Ectodermal cell (in vitro differentiated cells): ENCODE results near the gene IL32.
A peak's percentile ranks its signal among the peaks of the same experiment; 100 is the strongest.

Experiments
- H3K27ac ChIP-seq: 2 replicates; pipeline ENCODE4 v1.7.0; 2013; ENCODE audit warnings: mild to moderate bottlenecking, low read depth, low read length; ENCODE audit not compliant: insufficient read depth, poor library complexity, severe bottlenecking
- H3K27me3 ChIP-seq: 2 replicates; pipeline ENCODE4 v1.7.0; 2013; ENCODE audit warnings: mild to moderate bottlenecking, low read length; ENCODE audit not compliant: insufficient read depth, control insufficient read depth, poor library complexity, severe bottlenecking
- H3K36me3 ChIP-seq: one replicate; pipeline ENCODE4 v1.7.0; 2013; ENCODE audit warnings: low read length; ENCODE audit not compliant: control insufficient read depth, insufficient read depth
- H3K4me1 ChIP-seq: one replicate; pipeline ENCODE4 v1.7.0; 2013; ENCODE audit warnings: low read length; ENCODE audit not compliant: control insufficient read depth, insufficient read depth
- H3K4me3 ChIP-seq: 2 replicates; pipeline ENCODE4 v1.7.0; 2013; ENCODE audit warnings: low read depth, low read length, control low read depth; ENCODE audit not compliant: insufficient read depth
- H3K9me3 ChIP-seq: 2 replicates; pipeline ENCODE4 v1.7.0; 2013; ENCODE audit warnings: mild to moderate bottlenecking, low read length, moderate library complexity; ENCODE audit not compliant: control insufficient read depth
- WGBS, 2 experiments: methylation state at CpG; one replicate each; pipeline ENCODE4 v1.1.7; 2013; ENCODE audit warnings: missing lambda C conversion rate in 2 of 2; 5-methylcytosine and 5-hydroxymethylcytosine counted together

IL32 gene

GRCh38 chr16:3091551-3091950 lies 26.1 kb downstream of the IL32 start:
- 92 to 93% methylated on average over 8 of the region's 8 CpGs for WGBS, 2 experiments

GRCh38 chr16:3092501-3092941 lies 27.1 kb downstream of the IL32 start:
- Histone ChIP-seq H3K27me3 (no peaks in the 10 kb centered on the region), H3K4me3 (no peak overlapping the region), H3K4me1 (peaks cover 13% of the 10 kb centered on the region), H3K9me3 (no peaks in the 10 kb centered on the region), H3K36me3 (no peaks in the 10 kb centered on the region), H3K27ac (no peak overlapping the region)
- WGBS, 2 experiments = 89 to 92% methylated on average over 20 of the region's 20 CpGs

More at GRCh38 chr16:3091551-3091950, 26.1 kb downstream of the IL32 start:
- no peaks in the 10 kb centered on the region for H3K36me3 ChIP-seq
- no peak overlapping the region for H3K27ac ChIP-seq
- H3K27me3 ChIP-seq = no peaks in the 10 kb centered on the region
- H3K9me3 ChIP-seq = no peaks in the 10 kb centered on the region
- H3K4me3 ChIP-seq = no peak overlapping the region
- peaks cover 10% of the 10 kb centered on the region for H3K4me1 ChIP-seq

DNA sequence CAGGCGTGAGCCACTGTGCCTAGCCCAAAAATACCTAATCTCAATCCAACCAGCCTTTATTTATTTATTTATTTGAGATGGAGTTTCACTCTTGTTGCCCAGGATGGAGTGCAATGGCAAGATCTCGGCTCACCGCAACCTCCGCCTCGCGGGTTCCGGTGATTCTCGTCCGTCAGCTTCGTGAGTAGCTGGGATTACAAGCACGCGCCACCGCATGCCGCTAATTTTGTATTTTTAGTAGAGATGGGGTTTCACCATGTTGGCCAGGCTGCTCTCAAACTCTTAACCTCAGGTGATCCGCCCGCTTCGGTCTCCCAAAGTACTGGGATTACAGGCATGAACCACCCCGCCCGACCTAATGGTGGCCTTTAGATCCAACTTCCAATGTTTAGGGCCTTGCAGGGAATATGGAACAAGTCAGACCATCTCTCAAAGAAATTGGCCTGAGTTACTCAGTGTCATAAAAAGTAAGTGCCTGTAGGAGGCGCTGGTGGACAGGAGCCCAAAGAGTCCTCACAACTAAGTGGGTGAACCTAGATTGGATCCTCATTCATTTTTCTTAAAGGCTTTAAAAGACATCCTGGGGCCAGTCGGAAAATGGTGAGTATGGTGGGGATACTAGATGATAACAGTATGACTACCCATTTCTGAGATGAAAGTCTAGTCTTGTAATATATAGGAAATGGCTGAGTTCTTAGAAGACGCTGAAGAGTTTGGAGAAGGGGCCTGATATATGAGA lies 29.0 kb downstream of the IL32 start:
- H3K27me3 ChIP-seq = peaks cover 16% of the 10 kb centered on the region
- H3K36me3 ChIP-seq = no peaks in the 10 kb centered on the region
- WGBS, 2 experiments = 90 to 92% methylated on average over 22 of the region's 22 CpGs
- peaks cover 28% of the 10 kb centered on the region for H3K4me1 ChIP-seq
- H3K27ac ChIP-seq = no peak overlapping the region
- no peaks in the 10 kb centered on the region for H3K9me3 ChIP-seq
- no peak overlapping the region for H3K4me3 ChIP-seq

DNA sequence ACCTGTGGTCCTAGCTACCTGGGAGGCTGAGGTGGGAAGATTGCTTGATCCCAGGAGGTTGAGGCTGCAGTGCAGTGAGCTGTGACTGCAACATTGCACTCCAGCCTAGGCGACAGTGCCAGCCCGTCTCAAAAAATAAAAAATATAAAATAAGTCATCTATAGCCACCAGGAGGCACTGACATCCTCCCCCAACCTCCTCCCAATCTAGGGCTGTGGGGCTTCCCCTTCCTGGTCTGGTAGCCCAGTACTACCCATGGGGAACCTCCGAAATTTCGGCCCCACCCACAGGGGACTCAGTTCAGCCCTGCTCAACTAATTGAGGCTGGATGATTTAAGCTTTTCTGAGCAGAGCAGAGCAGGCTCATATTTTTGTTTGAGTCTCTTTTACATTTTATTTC lies 30.4 kb downstream of the IL32 start:
- Histone ChIP-seq H3K4me3 (no peak overlapping the region), H3K9me3 (no peaks in the 10 kb centered on the region), H3K36me3 (no peaks in the 10 kb centered on the region), H3K27ac (no peak overlapping the region), H3K4me1 (peaks cover 34% of the 10 kb centered on the region), H3K27me3 (peaks cover 20% of the 10 kb centered on the region)
- 88 to 89% methylated on average over 4 of the region's 4 CpGs for WGBS, 2 experiments

- WGBS, 2 experiments = 93% methylated on average over 6 of the region's 6 CpGs
- no peaks in the 10 kb centered on the region for H3K9me3 ChIP-seq
- H3K4me1 ChIP-seq = peaks cover 37% of the 10 kb centered on the region
- H3K27me3 ChIP-seq = peaks cover 20% of the 10 kb centered on the region
- no peak overlapping the region for H3K4me3 ChIP-seq
- H3K36me3 ChIP-seq = no peaks in the 10 kb centered on the region
- no peak overlapping the region for H3K27ac ChIP-seq
Measured at GRCh38 chr16:3096362-3096761, 30.9 kb downstream of the IL32 start.

DNA sequence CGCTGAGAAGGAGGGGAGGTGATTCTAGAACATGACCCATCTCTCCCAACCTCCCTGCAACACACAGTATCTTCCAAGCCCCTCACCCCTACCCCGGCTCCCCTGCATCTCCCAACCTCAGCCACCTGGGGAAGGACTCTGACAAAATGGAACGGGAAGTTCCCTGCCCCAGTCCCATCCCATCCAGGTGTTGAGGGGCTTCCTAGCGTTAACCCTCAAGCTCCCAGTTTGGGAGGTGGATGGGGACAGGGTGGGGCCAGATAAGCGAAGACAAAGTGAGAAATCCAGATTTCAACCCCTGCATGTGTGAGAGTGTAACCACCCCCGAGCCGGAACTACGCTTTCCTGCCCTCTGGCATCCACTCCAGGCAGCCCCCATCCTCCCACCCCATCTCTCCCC lies 31.8 kb downstream of the IL32 start:
- H3K4me3 ChIP-seq = no peak overlapping the region
- H3K4me1 ChIP-seq = peaks cover 37% of the 10 kb centered on the region
- no peak overlapping the region for H3K27ac ChIP-seq
- H3K9me3 ChIP-seq = no peaks in the 10 kb centered on the region
- no peaks in the 10 kb centered on the region for H3K36me3 ChIP-seq
- peaks cover 20% of the 10 kb centered on the region for H3K27me3 ChIP-seq
- WGBS, 2 experiments = 30 to 35% methylated on average over 7 to 8 of the region's 8 CpGs

DNA sequence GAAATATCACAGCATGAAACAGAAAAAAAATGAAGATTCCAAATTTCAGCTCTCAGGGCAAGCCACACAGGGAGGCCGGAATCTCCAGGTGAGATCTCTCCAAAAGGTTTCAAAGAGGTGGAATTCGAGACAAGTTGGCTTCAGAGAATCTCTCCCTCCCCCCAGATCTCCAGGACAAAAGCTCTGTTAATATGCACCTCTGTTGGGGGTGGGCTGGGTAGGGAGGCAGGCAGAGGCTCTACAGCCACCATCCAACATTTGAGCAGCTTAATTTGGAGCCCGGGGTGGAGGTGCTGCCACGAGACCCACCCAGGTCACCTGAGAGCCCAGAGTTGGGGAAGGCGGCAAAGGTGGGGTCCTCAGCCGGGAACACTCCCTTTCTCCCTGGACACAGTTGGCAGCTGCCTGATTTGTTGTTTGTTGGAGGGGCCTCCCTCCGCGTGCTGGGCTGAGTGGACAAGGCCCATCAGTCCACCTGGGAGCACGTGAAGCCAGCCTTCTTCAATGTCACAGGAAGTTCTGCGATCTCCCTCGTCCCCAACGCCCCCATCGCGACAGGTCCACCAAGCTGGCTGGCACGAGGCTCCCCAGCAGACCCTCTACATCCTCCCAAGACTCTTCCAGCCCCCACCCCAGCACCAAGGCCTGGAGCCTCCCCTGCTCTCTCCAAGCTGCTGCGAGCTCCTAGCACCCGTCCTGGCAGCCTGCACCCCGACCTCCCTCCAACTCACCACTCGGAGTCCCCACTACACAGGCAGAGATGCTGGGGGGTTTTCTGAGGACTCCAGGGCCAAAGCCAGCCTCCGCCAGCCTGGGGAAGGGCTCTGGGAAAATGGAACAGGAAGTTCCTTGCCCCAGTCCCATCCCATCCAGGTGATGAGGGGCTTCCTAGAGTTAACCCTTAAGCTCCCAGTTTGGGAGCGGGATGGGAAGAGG lies 33.3 kb downstream of the IL32 start, which contains the start of gene ZSCAN10:
Gene ZSCAN10 (minus strand): TSS at position 836 of the 936 bp plus-strand sequence. CDS start 6,357 bp downstream, outside the sequence.
- H3K27ac ChIP-seq = no peak within 1 kb of the TSS
- H3K4me3 ChIP-seq = peak within 1 kb of the TSS; percentile 49
- H3K9me3 ChIP-seq = no peaks in the 10 kb centered on the region
- 2 to 4% methylated on average over 20 to 21 of the region's 21 CpGs for WGBS, 2 experiments
- H3K36me3 ChIP-seq = no peaks in the 10 kb centered on the region
- H3K27me3 ChIP-seq = peaks cover 20% of the 10 kb centered on the region
- H3K4me1 ChIP-seq = peaks cover 37% of the 10 kb centered on the region

DNA sequence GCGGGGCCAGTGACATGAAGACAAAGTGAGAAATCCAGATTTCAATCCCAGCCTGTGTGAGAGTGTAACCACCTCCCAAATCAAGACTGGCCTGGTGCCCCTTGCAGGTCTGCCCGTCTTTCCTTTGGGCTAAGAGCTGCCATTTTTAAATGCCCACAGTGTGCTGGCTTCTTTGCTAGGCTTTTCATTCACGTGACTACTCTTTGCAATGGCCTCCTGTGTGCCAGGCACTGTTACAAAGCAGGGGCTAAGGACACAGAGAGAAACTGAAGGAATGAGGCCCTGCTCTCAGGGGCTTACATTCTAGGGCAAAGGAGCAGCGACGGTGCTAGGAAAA lies 33.9 kb downstream of the IL32 start:
- no peaks in the 10 kb centered on the region for H3K36me3 ChIP-seq
- no peak overlapping the region for H3K27ac ChIP-seq
- H3K27me3 ChIP-seq = peaks cover 20% of the 10 kb centered on the region
- H3K9me3 ChIP-seq = no peaks in the 10 kb centered on the region
- peak overlapping the region; percentile 49 for H3K4me3 ChIP-seq
- H3K4me1 ChIP-seq = peaks cover 37% of the 10 kb centered on the region
- 3 to 6% methylated on average over 5 of the region's 5 CpGs for WGBS, 2 experiments

- Histone ChIP-seq H3K9me3 (no peaks in the 10 kb centered on the region), H3K36me3 (no peaks in the 10 kb centered on the region), H3K27me3 (peaks cover 20% of the 10 kb centered on the region), H3K4me1 (peaks cover 37% of the 10 kb centered on the region), H3K4me3 (peak overlapping the region; percentile 49), H3K27ac (no peak overlapping the region)
- 1 to 2% methylated on average over 39 of the region's 39 CpGs for WGBS, 2 experiments
Measured at GRCh38 chr16:3099732-3100499, 34.5 kb downstream of the IL32 start.
